Limb (tissue), 2 donors: Measurements from ENCODE around the gene ACADSB.

Source experiments
- DNase-seq, 2 donors: peaks; one replicate each; pipeline ENCODE4 v3.0.0-alpha.2; 2016; ENCODE audit errors: extremely low spot score in 2 of 2

Gene ACADSB

DNA sequence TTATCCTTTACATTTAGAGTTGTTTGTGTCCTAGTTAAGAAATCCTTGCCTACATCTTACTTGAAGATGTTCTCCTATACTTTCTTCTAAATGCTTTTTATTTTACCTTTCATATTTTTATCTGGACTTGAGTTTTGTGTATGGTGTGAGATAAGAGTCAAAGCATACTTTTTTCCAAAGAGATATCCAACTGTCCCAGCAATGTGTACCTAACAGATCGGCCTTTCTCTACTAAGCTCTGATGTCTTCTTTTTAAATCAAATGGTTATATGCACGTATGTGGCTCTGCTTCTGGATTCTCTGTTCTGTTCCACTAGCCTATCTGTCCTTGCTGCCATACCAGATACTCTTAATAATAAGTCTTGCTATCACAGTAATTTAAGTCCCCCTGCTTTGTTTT is 7.4 kb upstream of the ACADSB start:
- DNase-seq = no peak

DNA sequence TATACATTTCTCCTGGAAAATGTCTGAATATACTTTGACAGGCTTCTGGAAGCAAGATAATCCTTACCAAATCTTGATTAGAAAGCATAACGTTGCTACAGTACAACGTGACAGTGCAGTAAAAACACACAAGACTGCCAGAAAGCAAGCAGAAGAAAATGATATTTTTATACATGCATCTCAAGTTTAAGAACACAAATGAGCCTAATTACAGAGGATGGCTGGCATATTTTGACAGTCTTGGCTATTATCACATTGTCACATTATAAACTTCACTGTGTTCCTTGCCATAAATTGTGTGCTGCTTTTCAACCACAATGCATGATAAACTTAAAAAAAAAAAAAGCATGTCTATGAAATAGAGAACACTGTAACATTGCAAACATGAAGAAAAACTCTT is 4.5 kb upstream of the ACADSB start:
- no peak for DNase-seq

DNA sequence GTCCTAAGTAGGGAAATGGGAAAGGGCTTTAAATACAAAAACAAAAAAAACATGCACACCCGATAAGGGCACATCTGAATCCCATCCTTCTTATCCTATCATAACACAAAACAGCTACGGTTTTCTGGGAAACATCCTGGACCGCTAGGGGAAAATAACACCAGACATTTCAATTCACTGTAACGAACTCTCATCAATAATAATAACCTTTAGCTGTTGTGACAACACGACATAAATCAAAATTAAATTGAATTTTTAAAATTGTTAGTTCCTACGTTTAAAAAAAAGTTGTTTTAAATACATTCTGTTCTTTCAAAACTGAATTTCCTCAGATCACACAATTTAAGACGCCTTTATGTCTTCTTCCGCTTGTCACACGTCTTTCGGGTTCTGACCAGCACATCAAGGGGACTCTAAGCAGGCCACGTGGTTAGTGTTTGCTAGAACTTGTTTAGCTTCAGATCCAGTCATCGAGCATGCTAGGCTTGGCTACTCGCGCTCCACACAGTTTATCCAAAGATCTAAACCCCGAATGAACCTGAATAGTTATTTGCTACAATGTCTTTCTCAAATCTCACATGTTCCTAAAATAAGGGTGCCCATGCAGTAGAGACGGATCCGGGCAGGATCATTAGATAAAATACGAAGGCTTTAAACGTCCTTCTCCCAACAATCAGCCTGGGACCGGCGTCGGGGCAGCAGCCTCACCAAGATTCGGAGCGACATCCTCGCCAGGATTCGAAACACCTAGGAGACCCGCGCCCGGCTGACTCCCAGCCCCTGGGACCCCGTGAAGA is 1.1 kb upstream of the ACADSB start:
- peak in 1 of 2 donors; percentile 14 for DNase-seq

DNA sequence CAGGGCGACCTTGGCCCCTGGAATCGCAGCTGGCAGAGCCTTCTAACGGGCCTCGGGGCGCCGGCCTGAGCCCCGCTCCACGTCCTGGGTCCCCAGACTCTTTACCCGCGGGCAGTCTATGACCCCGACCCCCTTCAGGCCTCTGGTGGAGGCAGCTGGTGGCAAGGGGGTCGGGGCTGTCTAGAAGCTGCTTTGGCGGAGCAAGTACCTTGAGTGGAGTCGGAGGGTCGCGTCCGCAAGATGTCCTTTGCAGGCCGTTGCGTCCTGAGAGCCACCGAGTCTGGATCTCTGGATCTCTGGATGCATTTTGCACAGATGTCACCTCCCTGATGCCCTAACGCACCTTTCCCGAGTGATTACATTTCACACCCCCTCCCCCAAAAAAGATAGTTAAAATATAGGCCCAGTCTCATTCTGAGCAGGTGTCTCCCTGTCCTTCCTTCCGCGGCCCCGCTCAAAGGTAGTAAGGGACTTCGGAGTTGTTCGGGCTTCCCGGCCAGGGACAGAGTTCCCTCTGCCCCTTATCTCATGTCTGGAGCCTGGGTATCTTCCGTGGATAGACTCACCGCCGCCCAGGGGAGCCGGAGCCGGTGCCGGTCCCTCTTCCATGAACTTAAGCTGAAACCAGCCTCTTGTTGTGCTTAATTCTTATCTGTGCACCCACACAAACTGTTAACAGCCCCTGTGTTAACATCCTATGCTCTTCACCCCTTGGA is 457 bp downstream of the ACADSB start:
- DNase-seq = peak in 1 of 2 donors; percentile 40

DNA sequence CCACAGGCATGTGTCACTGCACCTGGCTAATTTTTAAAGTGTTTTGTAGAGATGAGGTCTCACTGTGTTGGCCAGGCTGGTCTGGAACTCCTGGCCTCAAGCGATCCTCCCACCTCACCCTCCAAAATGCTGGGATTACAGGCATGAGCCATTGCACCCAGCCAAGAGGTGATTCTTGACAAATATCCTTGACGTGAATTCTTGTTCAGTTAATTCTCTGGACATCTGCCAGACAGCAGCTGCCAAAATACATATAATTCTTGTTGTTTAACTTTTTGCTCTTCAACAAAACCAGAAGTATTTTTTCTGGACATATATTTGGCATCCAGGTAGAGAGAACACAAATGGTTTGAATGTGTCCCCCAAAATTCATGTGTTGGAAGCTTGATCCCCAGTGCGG is 3.2 kb downstream of the ACADSB start:
- no peak for DNase-seq

DNA sequence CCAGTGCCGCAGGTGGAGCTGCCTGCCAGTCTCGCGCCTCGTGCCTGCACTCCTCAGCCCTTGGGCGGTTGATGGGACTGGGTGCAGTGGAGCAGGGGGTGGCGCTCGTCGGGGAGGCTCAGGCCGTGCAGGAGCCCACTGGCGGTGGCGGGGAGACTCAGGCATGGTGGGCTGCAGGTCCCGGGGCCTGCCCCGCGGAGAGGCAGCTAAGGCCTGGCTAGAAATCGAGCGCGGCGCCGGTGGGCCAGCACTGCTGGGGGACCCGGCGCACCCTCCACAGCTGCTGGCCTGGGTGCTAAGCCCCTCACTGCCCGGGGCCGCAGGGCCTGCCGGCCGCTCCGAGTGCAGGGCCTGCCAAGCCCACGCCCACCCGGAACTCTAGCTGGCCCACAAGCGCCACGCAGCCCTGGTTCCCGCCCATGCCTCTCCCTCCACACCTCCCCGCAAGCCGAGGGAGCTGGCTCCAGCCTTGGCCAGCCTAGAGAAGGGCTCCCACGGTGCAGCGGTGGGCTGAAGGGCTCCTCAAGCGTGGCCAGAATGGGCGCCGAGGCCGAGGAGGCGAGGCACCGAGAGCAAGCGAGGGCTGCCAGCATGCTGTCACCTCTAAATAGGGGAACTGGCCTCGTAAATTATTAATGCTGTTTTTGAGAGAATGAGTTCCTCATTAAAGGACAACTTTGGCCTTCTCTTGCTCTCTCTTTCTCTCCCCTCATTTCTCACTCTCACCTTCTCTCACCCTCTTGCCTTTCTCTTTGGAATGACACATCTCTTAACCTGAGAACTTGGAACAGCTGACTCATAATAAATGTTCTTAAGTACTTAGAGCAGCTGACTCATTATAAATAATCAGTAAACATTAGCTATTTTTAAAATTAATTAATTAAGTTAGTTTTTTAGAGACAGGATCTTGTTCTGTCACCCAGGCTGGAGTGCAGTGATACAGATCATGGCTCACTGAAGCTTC is 4.9 kb downstream of the ACADSB start:
- DNase-seq = no peak

DNA sequence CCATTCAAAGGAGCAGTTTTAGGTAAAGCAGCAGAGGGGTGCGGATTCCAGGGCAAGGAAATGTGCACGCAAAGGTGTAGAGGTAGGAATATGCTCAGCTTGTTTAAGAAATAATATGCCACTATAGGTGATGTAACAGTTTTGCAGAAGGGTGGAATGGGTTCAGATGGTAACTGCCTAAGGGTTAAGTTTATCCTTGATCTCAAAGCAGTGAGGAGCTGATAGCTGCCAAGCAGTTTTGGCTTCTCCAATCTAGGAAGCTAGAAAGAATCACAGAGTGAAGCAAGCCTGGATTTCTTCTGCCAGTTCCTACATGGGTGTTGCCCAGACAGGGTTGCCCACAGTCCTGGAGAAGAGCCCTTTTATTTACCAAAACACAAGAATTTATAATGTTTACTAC is 6.0 kb downstream of the ACADSB start:
- DNase-seq = no peak

DNA sequence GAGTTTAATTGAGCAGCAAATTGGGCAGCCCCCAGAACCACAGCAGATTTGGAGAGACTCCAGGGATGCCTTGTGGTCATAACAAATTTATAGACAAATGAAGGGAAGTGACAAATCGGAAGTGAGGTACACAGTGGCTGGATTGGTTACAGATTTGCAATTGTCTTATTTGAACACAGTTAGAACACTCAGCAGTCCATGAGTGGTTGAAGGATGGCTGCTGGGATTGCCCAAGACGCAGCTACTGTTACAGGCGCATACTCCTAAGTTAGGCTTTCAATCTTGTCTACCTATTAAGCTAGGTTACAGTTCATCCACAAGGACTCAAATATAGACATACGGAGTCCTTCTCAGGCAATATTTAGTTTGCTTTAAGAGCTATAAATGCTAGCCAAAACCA is 7.4 kb downstream of the ACADSB start:
- DNase-seq = no peak

DNA sequence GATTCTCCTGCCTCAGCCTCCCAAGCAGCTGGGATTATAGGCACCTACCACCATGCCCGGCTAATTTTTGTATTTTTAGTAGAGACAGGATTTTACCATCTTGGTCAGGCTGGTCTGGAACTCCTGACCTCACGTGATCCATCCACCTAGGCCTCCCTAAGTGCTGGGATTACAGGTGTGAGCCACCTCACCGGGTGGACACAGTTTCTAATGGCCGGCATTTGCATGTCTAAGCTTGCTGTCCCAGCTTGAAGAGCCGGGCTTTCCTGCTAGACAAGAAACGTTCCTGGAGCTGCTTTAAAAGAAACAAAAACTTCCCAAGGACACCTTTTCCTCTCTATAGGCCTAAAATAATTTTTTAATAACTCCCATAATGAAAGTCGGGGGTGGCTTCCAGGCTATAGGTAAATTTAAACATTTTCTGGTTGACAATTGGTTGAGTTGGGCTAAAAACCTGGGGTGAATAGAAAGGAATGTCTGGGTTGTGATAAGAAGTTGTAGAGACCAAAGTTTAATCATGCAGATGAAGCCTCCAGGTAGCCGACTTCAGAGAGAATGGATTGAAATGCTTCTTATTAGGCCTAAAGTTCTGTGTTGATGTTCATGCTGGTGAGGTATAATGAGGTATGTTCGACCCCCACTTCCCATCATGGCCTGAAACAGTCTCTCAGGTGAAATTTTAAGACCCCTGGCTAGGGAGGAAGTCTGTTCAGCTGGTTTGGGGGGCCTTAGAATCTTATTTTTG is 8.8 kb downstream of the ACADSB start:
- DNase-seq = no peak

DNA sequence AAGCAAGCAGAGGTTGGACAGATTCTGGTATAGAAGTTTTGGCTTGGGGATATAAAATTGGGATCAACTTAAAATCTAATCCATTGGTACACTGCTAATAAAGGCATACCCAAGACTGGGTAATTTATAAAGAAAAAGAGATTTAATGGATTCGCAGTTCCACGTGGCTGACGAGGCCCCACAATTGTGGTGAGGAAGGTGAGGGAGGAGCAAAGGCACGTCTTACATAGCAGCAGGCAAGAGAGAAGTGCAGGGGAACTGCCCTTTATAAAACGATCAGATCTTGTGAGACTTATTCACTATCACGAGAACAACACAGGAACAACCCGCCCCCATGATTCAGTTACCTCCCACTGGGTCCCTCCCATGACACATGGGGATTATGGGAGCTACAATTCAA is 9.7 kb downstream of the ACADSB start:
- no peak for DNase-seq

DNA sequence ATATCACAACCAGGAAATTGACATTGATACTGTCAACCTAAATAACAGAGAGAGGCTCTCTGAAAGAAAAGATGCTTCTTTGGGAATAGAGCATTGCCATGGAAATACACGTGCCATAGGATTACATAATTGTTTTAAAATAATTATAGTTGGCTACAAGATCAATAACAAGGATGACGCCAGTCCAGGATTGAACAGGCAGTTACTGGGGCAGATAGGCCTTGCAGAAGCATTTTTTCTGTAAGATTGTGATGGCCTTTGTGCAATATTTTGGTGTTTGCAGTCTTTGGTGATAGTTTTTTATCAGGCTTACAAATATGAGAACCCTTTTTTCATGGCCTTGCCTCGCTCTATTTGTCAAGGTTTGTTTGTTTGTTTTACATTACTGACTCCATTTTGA is 10.5 kb downstream of the ACADSB start:
- no peak for DNase-seq

DNA sequence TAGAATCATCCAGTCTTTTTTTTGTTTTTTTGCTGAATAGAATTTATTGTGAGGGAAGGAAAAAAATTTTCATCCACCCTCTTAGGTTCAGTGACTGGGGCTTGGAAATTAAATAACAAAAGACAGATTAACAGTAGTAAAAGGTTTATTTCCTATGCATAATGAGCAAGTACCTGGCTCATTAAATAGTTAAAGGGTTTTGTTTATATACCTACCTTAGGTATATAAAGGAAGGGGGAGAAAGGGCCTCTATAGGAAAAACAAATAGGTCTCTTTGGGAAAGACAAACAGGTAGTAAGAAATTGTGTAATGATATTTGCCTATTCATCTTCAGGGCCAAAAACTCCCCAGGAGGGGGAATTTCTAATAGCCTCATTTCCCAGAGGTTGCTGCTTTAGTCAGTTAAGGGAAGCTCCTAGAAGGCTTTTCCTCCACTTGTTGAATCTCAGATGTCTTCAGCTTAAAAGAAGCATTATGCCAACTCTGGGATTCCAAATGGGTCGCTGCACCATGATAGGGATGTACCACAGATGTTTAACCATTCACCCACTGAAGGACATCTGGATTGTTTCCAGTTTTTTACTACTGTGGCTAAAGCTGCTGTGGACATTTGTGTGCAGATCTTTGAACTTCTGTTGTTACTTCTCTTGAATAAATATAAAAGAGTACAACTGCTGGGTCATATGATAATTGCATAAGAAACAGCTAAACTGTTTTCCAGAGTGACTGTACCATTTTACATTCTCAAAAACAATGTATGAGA is 11.3 kb downstream of the ACADSB start:
- no peak for DNase-seq

DNA sequence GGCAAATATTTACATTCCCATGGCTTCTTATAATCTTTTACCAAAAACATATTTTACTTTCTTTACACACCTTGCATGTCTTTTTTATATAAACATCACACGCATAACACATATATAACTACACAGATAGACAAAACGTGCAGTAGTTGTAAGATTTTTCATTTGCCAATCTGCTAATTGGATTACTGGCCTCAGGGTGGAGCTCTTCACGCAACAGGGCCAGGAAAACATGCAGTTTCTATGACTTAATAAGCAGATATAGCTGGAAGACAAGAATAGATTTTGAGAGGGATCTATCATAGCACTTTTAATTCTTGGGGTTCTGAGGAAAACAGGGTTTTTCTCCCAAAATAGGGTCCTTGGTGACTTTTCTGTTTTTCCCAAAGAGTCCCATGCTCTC is 12.7 kb downstream of the ACADSB start:
- no peak for DNase-seq

DNA sequence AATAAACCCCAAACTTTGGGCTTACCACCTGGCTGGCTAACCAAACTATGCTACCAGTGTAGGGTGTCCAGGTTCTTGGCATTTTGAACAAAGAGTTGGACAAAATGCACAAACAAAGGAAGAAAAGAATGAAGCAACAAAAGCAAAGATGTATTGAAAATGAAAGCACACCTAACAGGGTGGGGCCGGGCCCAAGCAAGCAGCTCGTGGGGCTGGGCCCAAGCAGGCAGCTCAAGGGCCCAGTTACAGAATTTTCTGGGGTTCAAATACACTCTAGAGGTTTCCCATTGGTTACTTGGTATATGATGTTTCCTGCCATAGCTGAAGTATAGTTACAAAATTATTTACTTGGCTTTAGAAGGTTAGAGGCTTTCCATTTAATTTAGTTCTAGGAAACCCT is 15.7 kb downstream of the ACADSB start:
- no peak for DNase-seq

DNA sequence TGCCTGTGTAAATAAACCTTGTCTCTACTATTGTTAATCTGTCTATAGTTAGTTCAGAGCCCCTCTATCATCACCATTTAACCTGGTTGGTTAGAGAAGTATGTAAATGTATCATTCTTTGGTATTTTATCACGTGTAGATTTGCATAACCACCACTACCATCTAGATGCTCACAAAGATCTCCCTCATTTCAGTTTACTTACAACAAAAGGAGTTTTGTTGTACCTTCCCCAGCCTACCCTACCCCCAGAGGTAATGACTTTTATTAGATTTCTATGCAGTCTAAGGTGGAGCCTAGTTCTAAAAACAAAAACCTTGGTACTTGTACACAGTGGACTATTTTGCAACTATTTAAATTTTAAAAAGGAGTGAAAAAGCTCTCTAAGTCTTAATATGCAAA is 17.5 kb downstream of the ACADSB start:
- DNase-seq = no peak

DNA sequence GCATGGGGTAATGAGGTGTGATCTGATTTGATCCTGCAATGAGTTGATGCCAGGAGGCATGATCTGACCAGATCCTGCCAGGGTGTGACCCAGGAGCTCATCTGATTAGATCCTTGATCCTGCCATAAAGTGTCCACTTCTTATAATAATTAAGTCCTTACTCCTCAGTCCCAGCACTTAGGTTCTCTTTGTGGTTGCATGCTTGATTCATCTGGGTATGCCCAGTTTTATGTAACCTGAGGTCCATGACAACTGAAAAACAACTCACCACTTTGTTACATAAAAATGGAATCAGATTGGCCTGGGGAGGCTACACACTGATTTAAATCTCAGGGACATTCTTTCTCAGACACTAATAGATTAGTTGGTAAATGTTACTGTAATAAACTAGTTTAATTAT is 19.1 kb downstream of the ACADSB start:
- DNase-seq = no peak

DNA sequence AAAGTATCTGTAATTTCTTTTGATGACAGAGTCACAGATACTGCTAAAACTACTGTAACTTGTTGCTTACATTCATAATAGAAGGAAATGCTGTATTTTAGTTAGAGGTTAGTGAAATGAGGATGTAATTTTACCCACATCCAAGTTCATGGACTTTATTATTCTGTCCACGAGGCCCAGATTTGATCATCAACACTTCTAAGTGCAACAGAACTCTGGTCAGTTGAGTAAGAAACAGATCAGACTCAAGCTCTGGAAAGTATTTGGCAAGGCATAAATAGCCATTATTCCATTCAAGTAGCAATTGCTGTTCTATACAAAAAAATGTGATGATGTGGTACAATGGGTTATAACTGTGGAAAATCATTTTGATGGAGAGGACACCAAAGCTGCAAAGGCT is 22.3 kb downstream of the ACADSB start:
- DNase-seq = no peak

DNA sequence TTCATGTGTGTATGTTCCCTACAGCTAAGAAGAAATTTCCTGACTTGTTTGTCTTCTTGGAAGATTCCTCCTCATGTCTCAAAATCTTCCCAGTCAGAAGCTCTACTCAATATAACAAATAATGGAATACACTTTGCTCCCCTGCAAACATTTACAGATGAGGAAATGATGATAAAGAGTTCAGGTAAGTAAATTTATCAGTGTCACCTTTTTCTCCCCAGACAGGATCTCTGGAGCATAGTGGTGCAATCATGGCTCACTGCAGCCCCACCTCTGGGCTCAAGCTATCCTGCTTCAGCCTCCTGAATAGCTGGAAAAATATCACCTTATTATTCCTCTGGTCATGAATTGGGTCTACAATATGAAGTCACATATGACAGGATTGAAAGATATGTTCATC is 25.5 kb downstream of the ACADSB start:
- DNase-seq = no peak

DNA sequence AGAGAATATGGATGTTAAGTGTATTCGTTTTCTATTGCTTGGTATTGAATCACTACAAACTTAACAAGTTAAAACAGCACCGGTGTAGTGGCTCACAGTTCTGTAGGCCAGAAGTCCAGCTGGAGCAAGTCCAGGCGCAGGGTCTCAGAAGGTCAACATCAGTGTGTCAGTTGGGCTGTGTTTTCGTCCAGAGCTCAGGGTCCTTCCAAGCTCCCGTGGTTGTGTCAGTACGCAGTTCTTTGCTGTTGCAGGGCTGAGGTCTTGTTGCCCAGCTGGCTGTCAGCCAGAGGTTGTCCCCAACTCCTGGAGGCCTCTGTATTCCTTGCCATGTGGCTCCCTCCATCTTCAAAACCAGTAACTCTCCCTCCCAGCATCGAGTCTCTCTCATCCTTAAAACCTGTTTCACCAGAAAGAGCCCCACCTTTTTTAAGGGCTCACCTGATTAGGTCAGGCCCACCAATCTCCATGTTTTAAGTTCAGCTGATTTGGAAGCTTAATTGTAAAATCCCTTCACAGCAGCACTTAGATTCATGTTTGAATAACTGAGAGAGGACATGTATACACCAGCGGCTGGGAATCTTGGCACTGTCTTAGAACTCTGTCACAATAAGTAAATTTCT is 26.8 kb downstream of the ACADSB start:
- no peak for DNase-seq
